ENCODE data around the gene ASB3.

- TF ChIP-seq POLR2AphosphoS5 (IDR thresholded peaks at IDR 0.05; ENCODE audit: low read depth, low read length) (no peak), CTCF (IDR thresholded peaks at IDR 0.05) (no peak)
These were observed 116.4 kb downstream of the ASB3 start for GRCh38 chr2:53670331-53670730.

All from Panc1 (cell line).